ENCODE measurements around the gene HOXA6. TPM values are rescaled to one million over a fixed set of nuclear protein-coding genes. Genes with fewer than 3 reads are reported as not detected.

Gene HOXA6
- total and polyA plus RNA-seq, 4 donors = 0.23 TPM; not detected in 3

GRCh38 chr7:27140126-27140857 is 7.3 kb downstream of the HOXA6 start:
- no peak for DNase-seq (ENCODE audit: low spot score)
- TF ChIP-seq ZBTB33 (IDR thresholded peaks at IDR 0.05) = no peak
- TF ChIP-seq HNF4G (IDR thresholded peaks at IDR 0.05) = no peak
- no peak for TF ChIP-seq EGR1 (IDR thresholded peaks at IDR 0.05; ENCODE audit: low read depth in 2 of 2)
- TF ChIP-seq HNF4A (conservative IDR thresholded peaks at IDR 0.05) = no peak
- no peak for TF ChIP-seq MAX (IDR thresholded peaks at IDR 0.05)
- TF ChIP-seq SP1 (IDR thresholded peaks at IDR 0.05) = no peak
- no peak for TF ChIP-seq REST (IDR thresholded peaks at IDR 0.05)
- no peak for TF ChIP-seq JUND (IDR thresholded peaks at IDR 0.05)
- no peak for TF ChIP-seq YY1 (IDR thresholded peaks at IDR 0.05)
- TF ChIP-seq RAD21 (IDR thresholded peaks at IDR 0.05) = no peak
- no peak for TF ChIP-seq ATF3 (IDR thresholded peaks at IDR 0.05)
- no peak for TF ChIP-seq NR2F2 (IDR thresholded peaks at IDR 0.05)
- TF ChIP-seq CTCF (IDR thresholded peaks at IDR 0.05; ENCODE audit: low read depth, low read length, missing input control) = no peak
- no peak for TF ChIP-seq RXRA (IDR thresholded peaks at IDR 0.05)
- no peak for TF ChIP-seq TAF1 (conservative IDR thresholded peaks at IDR 0.05)
- Histone ChIP-seq H3K9me3 (ENCODE audit: control insufficient read depth in 4 of 4, low read length in 3 of 4) (peaks cover 0 to 9% (median 0%) of the 10 kb centered on the region in 4 donors), H3K4me3 (ENCODE audit: low read depth in 1 of 3, low read length in 3 of 3) (no peak overlapping the region), H3K9ac (ENCODE audit: low read depth in 1 of 2, low read length in 2 of 2) (no peak overlapping the region), H3K27me3 (ENCODE audit: control insufficient read depth in 4 of 4, insufficient read depth in 4 of 4, low read length in 3 of 4) (peaks cover 6 to 25% (median 14%) of the 10 kb centered on the region in 4 donors), H3K27ac (ENCODE audit: low read depth in 1 of 2, low read length in 2 of 2) (no peak overlapping the region), H3K4me1 (ENCODE audit: control insufficient read depth in 4 of 4, insufficient read depth in 4 of 4, low read length in 3 of 4) (peaks cover 0 to 14% (median 8%) of the 10 kb centered on the region in 4 donors), H3K36me3 (ENCODE audit: control insufficient read depth in 4 of 4, insufficient read depth in 3 of 4, low read depth in 1 of 4, low read length in 3 of 4) (no peaks in the 10 kb centered on the region)
- WGBS = 40% methylated on average over 15 of the region's 15 CpGs
